ENCODE results near the gene COL11A1.
"Not testable (repeated sequence)": the region's sequence is repeated elsewhere in the genome, so short reads cannot be mapped to it uniquely, and the experiment has no call there.

Gene COL11A1

DNA sequence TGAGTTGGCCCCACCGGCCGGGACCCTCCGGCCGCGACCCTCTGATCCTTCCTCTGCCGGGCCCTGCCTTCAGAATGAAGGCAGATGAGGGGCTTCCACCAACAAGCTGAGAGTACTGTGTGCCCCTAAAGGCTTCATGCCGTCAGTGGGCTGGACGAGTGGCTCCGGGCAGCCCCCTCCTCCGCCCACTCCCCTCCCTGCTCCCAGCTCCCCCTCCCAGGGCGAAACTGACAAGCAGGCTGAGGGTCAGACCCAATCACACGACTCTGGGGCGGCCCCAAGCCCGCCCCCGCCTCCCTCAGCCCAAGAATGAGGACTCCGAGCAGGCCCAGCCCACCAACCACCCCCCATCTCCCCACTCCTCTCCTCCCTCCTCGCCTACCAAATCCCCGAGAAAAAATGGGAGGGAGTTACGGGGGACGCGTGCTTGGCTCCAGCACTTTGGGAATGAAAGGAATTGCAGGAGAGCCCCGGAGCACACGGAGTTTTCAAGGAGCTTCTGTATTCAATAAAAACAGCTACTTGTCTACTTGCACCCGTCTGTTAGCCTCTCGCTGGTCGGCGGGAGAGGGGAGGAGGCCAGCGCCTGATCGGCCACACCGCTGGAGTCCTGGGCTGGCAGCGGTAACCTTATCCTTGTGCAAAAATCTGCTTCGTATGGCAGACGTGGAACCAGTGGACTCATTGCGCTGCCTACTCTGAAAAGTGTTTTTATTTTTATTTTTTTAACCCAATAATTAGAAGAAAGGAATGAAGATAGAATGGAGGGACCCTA is at the start of gene COL11A1:
COL11A1 (minus strand) TSS at position 147 of the 775 bp plus-strand sequence. CDS start 344 bp downstream, outside the sequence.
- no peak for DNase-seq (ENCODE audit: low read depth in 1 of 2, low spot score in 1 of 2)

DNA sequence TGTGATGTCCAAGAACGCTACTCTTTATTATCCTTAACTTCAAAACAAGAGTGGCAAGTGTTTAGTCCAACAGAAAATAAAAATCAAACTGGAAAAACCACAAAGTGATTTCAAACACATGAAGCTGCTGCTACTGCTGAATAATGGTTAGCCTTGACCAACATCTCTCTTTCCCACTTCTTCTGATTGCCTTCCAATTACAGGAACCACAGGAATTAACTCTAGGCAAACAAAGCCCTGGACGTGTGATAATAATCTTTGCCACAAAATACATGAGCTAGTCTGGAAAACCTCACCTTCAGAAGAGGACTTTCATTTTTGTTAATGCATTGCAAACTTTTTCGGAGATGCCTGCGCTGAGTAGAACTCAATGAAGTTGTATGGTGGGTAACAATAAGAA is 48.6 kb upstream of the COL11A1 start:
- no peak for DNase-seq (ENCODE audit: low read depth in 1 of 2, low spot score in 1 of 2)

GRCh38 chr1:103146166-103146565 is 37.8 kb upstream of the COL11A1 start:
- no peak for DNase-seq (ENCODE audit: low read depth in 1 of 2, low spot score in 1 of 2)

DNA sequence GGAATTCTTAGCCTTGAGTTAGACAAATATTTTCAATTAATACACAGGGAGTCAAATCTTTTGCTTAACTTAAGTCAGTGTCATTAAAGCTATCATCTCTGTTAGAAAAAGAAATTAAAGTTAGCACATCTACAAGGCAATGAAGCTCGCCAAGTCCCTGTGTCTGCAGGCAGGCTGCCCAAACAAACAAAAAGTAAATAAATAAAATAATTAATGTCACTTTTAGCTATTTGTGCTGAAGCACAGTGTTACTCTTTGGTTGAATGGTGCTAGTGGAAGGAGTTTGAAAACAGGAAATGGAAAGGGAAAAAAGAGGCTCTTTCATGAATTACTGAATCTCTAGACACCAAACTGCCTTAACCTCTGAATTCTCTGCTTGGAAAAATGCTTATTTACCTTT is 37.1 kb upstream of the COL11A1 start:
- no peak for DNase-seq (ENCODE audit: low read depth in 1 of 2, low spot score in 1 of 2)

GRCh38 chr1:103144681-103145080 is 36.4 kb upstream of the COL11A1 start:
- no peak for DNase-seq (ENCODE audit: low read depth in 1 of 2, low spot score in 1 of 2)

GRCh38 chr1:103142461-103142860 is 34.1 kb upstream of the COL11A1 start:
- no peak for DNase-seq (ENCODE audit: low read depth in 1 of 2, low spot score in 1 of 2)

DNA sequence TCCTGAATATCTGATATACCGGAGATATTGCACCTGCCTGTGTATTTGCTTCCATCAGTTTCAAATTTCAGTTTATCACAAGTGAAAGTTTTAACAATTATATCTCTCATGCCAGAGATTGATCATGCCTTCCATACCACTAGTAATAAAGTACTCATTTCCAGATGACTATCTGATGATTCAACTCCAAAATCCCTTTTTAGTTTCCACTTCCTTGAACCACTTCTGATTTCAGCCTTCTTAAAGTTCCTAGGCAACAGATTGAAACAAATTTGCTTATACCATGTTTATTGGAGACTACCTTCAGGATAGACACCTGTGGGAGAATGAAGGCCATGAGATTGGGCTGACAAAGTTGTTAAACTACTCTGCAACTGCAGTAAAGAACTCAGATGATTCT is 21.5 kb upstream of the COL11A1 start:
- DNase-seq (ENCODE audit: low read depth in 1 of 2, low spot score in 1 of 2), result no peak

DNA sequence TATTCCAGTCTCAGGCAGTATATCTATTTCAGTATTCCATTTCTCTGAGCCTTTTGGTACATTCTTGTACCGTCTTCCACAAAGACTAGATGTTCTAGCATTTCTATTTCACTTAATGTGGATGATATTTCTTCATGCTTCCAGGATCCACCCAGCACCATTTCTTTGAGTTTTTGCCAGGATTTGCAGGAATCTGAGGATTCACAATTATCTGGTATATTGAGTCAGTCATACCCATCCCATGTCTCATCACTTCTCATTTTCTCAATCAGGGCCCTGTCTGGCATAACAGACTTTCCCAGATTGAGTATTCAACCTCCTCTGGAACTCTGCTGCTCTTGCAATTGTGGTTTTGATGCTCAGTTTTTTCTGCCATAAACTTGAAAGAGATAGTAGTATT is 20.9 kb upstream of the COL11A1 start:
- no peak for DNase-seq (ENCODE audit: low read depth in 1 of 2, low spot score in 1 of 2)

DNA sequence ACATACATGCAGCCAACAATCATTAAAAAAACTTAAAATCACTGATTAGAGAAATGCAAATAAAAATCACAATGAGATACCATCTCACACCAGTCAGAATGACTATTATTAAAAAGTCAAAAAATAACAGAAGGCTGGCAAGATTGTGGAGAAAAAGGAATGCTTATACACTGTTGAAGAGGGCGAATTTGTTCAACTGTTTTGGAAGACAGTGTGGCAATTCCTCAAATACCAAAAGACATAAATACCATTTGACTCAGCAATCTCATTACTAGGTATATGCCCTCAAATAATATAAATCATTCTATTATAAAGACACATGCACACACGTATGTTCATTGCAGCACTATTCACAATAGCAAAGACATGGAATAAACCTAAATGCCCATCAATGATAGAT is 19.9 kb upstream of the COL11A1 start:
- DNase-seq (ENCODE audit: low read depth in 1 of 2, low spot score in 1 of 2), result not testable (repeated sequence)

- DNase-seq (ENCODE audit: low read depth in 1 of 2, low spot score in 1 of 2), result no peak
These were observed 16.9 kb upstream of the COL11A1 start for GRCh38 chr1:103125219-103125618.

GRCh38 chr1:103122983-103123720 is 14.8 kb upstream of the COL11A1 start:
- DNase-seq (ENCODE audit: low read depth in 1 of 2, low spot score in 1 of 2), result no peak

- DNase-seq (ENCODE audit: low read depth in 1 of 2, low spot score in 1 of 2), result no peak
These were observed 12.7 kb upstream of the COL11A1 start for GRCh38 chr1:103120981-103121380.

- no peak for DNase-seq (ENCODE audit: low read depth in 1 of 2, low spot score in 1 of 2)
These were observed 4.2 kb upstream of the COL11A1 start for GRCh38 chr1:103112546-103112945.

GRCh38 chr1:103111926-103112325 is 3.6 kb upstream of the COL11A1 start:
- no peak for DNase-seq (ENCODE audit: low read depth in 1 of 2, low spot score in 1 of 2)

DNA sequence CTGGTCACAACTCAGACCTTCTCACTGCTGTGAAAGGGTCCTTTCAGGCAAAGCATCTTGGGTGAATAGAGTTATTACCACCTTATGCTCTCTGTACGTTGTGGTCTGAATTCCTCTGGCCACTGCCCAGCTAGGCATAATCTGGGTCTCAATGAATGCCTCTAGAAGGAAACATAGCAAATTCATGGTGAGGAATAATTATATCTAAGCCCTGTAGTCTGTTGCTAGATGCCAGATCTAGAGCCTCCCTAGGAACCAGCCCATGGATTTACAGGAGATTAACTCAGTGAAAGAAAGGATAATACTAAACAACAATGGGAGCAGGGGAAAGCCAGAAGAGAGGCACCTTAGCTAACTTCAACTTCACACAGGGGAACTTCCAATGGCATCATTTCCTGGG is 2.4 kb upstream of the COL11A1 start:
- no peak for DNase-seq (ENCODE audit: low read depth in 1 of 2, low spot score in 1 of 2)

GRCh38 chr1:103109311-103109920 is 1.1 kb upstream of the COL11A1 start:
- no peak for DNase-seq (ENCODE audit: low read depth in 1 of 2, low spot score in 1 of 2)

- no peak for DNase-seq (ENCODE audit: low read depth in 1 of 2, low spot score in 1 of 2)
These were observed 464 bp downstream of the COL11A1 start for GRCh38 chr1:103107741-103108375.

DNA sequence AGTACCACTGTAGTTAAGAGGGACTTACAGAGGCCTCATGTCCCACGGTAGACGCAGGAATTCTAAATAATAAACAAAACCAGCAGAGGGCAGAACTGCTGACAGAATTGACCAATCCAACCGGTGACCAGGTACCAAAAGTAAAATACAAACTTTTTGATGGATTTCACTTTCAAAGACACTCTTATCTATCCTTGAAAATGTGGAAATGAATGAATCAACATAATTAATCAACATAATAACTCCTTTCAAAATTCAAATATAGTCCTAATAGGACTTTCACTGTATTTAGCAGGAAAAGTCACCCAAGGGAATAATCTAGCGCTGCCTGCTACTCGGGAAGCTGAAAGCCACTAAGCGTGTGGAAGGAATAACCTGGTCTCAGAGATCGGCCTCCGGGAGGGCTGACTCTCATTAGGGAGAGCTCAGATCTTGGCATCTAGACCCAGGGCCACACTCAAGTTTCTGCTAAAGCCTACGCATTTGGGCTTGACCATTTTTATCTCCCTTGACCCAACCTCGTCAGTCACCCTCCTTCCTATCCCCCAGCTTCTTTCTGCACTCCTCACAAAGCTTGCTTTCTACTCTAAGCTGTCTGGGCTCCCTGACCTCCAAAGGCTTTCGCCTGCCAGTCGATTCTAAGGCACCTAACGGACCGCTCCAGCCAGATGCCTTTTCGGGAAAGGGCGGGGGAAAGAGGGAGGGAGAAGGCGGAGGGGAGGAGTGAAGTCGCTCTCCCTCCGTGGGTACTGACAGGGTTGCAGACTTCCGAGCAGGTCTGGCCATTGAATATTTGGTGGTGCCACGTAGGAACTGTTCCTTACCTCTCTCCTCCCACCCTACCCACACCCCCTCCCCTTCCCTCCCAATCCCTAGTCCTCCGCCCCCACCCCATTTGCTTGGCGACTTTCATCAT is 1.6 kb downstream of the COL11A1 start:
- DNase-seq (ENCODE audit: low read depth in 1 of 2, low spot score in 1 of 2), result no peak

DNA sequence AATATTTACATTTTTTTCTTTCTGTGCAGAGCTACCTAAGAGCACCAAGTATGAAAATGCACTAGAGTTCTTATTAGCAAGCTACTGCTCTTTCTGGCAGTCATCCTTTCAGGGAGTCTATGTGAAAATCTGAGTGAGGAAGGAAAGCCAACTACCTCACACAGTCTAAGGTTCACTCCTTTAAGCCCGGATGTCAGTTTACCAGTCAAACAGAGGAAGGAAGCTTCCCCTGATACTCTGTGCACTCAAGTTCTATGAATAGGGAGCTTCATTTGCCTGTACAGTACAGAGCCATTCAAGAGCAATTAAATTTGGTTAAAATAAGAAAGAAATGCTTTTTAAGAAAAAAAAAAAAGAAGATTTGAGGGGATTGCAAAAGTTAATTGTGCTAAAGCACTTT is 6.9 kb downstream of the COL11A1 start:
- no peak for DNase-seq (ENCODE audit: low read depth in 1 of 2, low spot score in 1 of 2)

DNA sequence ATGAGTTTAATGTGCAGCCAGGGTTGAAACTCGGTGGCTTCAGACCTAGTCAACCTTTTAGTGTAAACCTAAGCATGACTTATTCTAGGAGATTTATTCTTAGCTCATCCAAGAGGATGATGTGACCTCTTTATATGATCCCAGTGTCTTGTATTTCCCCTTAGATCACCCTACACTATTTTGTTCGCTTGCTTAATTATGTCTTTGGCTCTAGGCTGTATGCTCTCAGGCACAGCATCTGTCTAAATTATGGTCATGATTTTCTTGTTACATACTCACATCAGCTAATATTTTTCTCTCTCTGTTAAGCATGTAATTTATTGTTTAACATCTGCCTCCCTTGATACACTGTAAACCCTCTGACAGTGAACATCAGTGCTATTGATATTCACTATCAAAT is 19.1 kb downstream of the COL11A1 start:
- DNase-seq (ENCODE audit: low read depth in 1 of 2, low spot score in 1 of 2), result no peak

DNA sequence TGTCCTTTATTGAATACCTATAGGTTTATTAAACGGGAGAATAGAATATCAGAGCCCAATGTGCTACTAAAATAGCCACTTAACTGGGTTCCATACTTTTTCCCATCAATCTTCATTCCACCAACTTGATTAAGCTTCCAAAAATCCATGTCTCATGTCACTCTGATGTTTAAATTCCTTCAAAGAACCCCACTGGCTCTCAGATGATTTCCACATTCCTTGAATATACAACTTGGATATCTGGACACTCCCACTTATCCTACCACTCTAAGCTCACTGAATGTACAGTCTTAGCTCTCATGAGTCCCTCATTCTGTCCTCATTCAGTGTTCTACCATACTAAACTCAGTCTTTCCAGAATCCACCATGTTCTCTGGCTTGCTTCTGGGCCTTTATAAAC is 21.1 kb downstream of the COL11A1 start:
- DNase-seq (ENCODE audit: low read depth in 1 of 2, low spot score in 1 of 2), result no peak

All from activated T-helper 1 cell treated with anti-CD3 and anti-CD28 coated beads, Interleukin-2, amount 50 U/mL, for 16 hours (primary cell).